Right renal pelvis (tissue), 4 donors: Measurements from ENCODE around the gene TNFAIP8L1. TPM values are rescaled to one million over a fixed set of nuclear protein-coding genes. Genes with fewer than 3 reads are reported as not detected.
A peak's percentile ranks its signal among the peaks of the same experiment; 100 is the strongest.

Source experiments
- DNase-seq, 4 donors: peaks; one replicate each; pipeline ENCODE4 v3.0.0-alpha.2; 2013; ENCODE audit warnings: low read depth in 4 of 4, low spot score in 3 of 4, missing footprints in 1 of 4
- polyA plus RNA-seq, 4 donors: library from polyadenylated mRNA; unstranded; fragments of 120-200 nt; gene quantifications; one replicate each; pipeline ENCODE4 v1.2.1, GENCODE V29; 2013; ENCODE audit not compliant: insufficient read length in 4 of 4

TNFAIP8L1 gene
- polyA plus RNA-seq, 4 donors: 11.6 to 13.8 (median 13.6) TPM

- peak in 3 of 4 donors; percentile 36 to 45 (median 44) for DNase-seq
These were observed 32.2 kb upstream of the TNFAIP8L1 start for GRCh38 chr19:4606921-4607678.

- DNase-seq: no peak
These were observed 29.3 kb upstream of the TNFAIP8L1 start for GRCh38 chr19:4609878-4610511.

- DNase-seq: no peak
These were observed 26.0 kb upstream of the TNFAIP8L1 start for GRCh38 chr19:4613254-4613751.

GRCh38 chr19:4618019-4618418 lies 21.3 kb upstream of the TNFAIP8L1 start:
- DNase-seq: no peak

- no peak for DNase-seq
These were observed 19.5 kb upstream of the TNFAIP8L1 start for GRCh38 chr19:4619668-4620294.

- DNase-seq: no peak
These were observed 18.6 kb upstream of the TNFAIP8L1 start for GRCh38 chr19:4620675-4621074.

GRCh38 chr19:4622695-4623421 lies 16.5 kb upstream of the TNFAIP8L1 start:
- DNase-seq: no peak

GRCh38 chr19:4624301-4624700 lies 15.0 kb upstream of the TNFAIP8L1 start:
- DNase-seq: no peak

GRCh38 chr19:4624733-4625362 lies 14.5 kb upstream of the TNFAIP8L1 start:
- no peak for DNase-seq

GRCh38 chr19:4633140-4633967 lies 6.0 kb upstream of the TNFAIP8L1 start:
- DNase-seq: no peak

GRCh38 chr19:4635754-4636116 lies 3.6 kb upstream of the TNFAIP8L1 start:
- no peak for DNase-seq

GRCh38 chr19:4636151-4636717 lies 3.1 kb upstream of the TNFAIP8L1 start:
- DNase-seq: peak in 2 of 4 donors; percentile 38 to 56

- DNase-seq: no peak
These were observed 2.6 kb upstream of the TNFAIP8L1 start for GRCh38 chr19:4636761-4637160.

GRCh38 chr19:4638317-4638716 lies 999 bp upstream of the TNFAIP8L1 start:
- no peak for DNase-seq

GRCh38 chr19:4639531-4640246 lies 373 bp downstream of the TNFAIP8L1 start:
- no peak for DNase-seq

- no peak for DNase-seq
These were observed 1.1 kb downstream of the TNFAIP8L1 start for GRCh38 chr19:4640247-4641000.

GRCh38 chr19:4641132-4641531 lies 1.8 kb downstream of the TNFAIP8L1 start:
- DNase-seq: no peak

- no peak for DNase-seq
These were observed 3.3 kb downstream of the TNFAIP8L1 start for GRCh38 chr19:4642625-4643024.
